T-cell (primary cell): Measurements from ENCODE around the gene PCNX2. TPM values are rescaled to one million over a fixed set of nuclear protein-coding genes. Genes with fewer than 3 reads are reported as not detected.

Source experiments
- ATAC-seq, 4 experiments: fragments of 200-7000 bp in 3 of 4; fragments of 150-1000 bp in 1 of 4; cut with Tn5 transposase; replicated peaks in 1 of 4; 1 replicate in 3 of 4; 2 replicates in 1 of 4; pipeline ENCODE4 v1.10.0; 2021; ENCODE audit warnings: moderate library complexity in 3 of 4, mild to moderate bottlenecking in 2 of 4, moderate number of reproducible peaks in 1 of 4
- CTCF ChIA-PET, 2 donors: fragments of 300-600 bp; sonication (Branson Sonifier 250); formaldehyde crosslinking; loops; one replicate each; lab custom pipeline; 2022; ENCODE audit warnings: antibody characterized with exemption in 2 of 2; lab: Charles Lee
- POLR2A ChIA-PET, 2 donors: fragments of 300-600 bp; sonication (Branson Sonifier 250); formaldehyde crosslinking; loops; one replicate each; lab custom pipeline; 2022; ENCODE audit warnings: antibody characterized with exemption in 2 of 2; lab: Charles Lee
- DNase-seq, 35 experiments: peaks; one replicate each; pipeline versions ENCODE4 v3.0.0 to v3.0.0-alpha.2; 2013 to 2023
- H3K27ac ChIP-seq: one replicate; pipeline ENCODE4 v1.5.1; 2013; ENCODE audit warnings: low read length
- H3K27me3 ChIP-seq, 2 experiments: replicated peaks in 1 of 2; 1 replicate in 1 of 2; 2 replicates in 1 of 2; pipeline versions ENCODE4 v1.6.1 to v1.7.0; 2013; ENCODE audit warnings: low read length in 1 of 2, mixed read lengths in 1 of 2; ENCODE audit not compliant: control insufficient read depth in 2 of 2, insufficient read depth in 2 of 2; ENCODE audit errors: extremely low read depth in 1 of 2
- H3K36me3 ChIP-seq, 2 donors: 1 replicate in 1 of 2; 2 replicates in 1 of 2; pipeline versions ENCODE4 v1.6.1 to v1.7.0; 2013; ENCODE audit warnings: low read length in 1 of 2; ENCODE audit not compliant: control insufficient read depth in 2 of 2, insufficient read depth in 1 of 2; ENCODE audit errors: extremely low read depth in 1 of 2
- H3K4me1 ChIP-seq, 2 experiments: 1 replicate in 1 of 2; 2 replicates in 1 of 2; pipeline versions ENCODE4 v1.6.1 to v1.7.0; 2013; ENCODE audit warnings: low read length in 2 of 2, mixed read lengths in 1 of 2; ENCODE audit not compliant: insufficient read depth in 2 of 2, control insufficient read depth in 1 of 2; ENCODE audit errors: extremely low read depth in 1 of 2
- H3K4me3 ChIP-seq, 2 donors: 1 replicate in 1 of 2; 2 replicates in 1 of 2; pipeline versions ENCODE4 v1.5.1 to v1.7.0; 2013; ENCODE audit warnings: mild to moderate bottlenecking in 2 of 2, low read length in 1 of 2, moderate library complexity in 1 of 2; ENCODE audit not compliant: control insufficient read depth in 1 of 2; ENCODE audit errors: extremely low read depth in 1 of 2
- H3K9me3 ChIP-seq: 2 replicates; pipeline ENCODE4 v1.7.0; 2013
- H3K27ac Mint-ChIP-seq, 2 donors: one replicate each; pipeline ENCODE4 v1.8.0; 2020 to 2021; ENCODE audit warnings: mild to moderate bottlenecking in 2 of 2, mixed read lengths in 2 of 2
- H3K27me3 Mint-ChIP-seq, 2 donors: one replicate each; pipeline ENCODE4 v1.8.0; 2021 to 2022; ENCODE audit warnings: mixed read lengths in 2 of 2
- H3K36me3 Mint-ChIP-seq: one replicate; pipeline ENCODE4 v1.8.0; 2021; ENCODE audit warnings: mixed read lengths
- H3K4me1 Mint-ChIP-seq, 3 donors: one replicate each; pipeline ENCODE4 v1.8.0; 2020 to 2022; ENCODE audit warnings: mixed read lengths in 3 of 3, mild to moderate bottlenecking in 1 of 3
- H3K4me3 Mint-ChIP-seq, 3 donors: one replicate each; pipeline ENCODE4 v1.8.0; 2020 to 2022; ENCODE audit warnings: mild to moderate bottlenecking in 3 of 3, mixed read lengths in 3 of 3, moderate library complexity in 3 of 3
- H3K9me3 Mint-ChIP-seq, 3 donors: one replicate each; pipeline ENCODE4 v1.8.0; 2020 to 2022; ENCODE audit warnings: mixed read lengths in 3 of 3
- WGBS: methylation state at CpG from one replicate; pipeline ENCODE4 v1.1.5; 2013; ENCODE audit warnings: missing lambda C conversion rate; ENCODE audit not compliant: insufficient coverage; 5-methylcytosine and 5-hydroxymethylcytosine counted together
- total RNA-seq, 35 experiments: library from RNA in 6 of 35; stranded (reverse) in 6 of 35; fragments of 120-200 nt in 1 of 35; gene quantifications; one replicate each; pipeline versions ENCODE4 v1.2.1 to v1.2.4 and lab custom pipeline; 2013 to 2026

The PCNX2 gene
- total RNA-seq, 5 donors from 2014 or later (not counting 1 experiment from before 2014, with no cell fraction given): 47.2 to 91.7 (median 68.6) TPM

GRCh38 chr1:233337505-233337904 lies 42.0 kb upstream of the PCNX2 start:
- H3K36me3 ChIP-seq: no peaks in the 10 kb centered on the region
- WGBS: no CpG with 5 or more reads among the region's 3 CpGs
- H3K27me3 ChIP-seq: peaks cover 3% of the 10 kb centered on the region in 2 experiments
- Mint-ChIP-seq H3K27me3 (peaks cover 43 to 44% of the 10 kb centered on the region in 2 donors), H3K36me3 (no peaks in the 10 kb centered on the region), H3K4me3 (no peak overlapping the region), H3K4me1 (no peaks in the 10 kb centered on the region), H3K9me3 (no peaks in the 10 kb centered on the region), H3K27ac (no peak overlapping the region)
- H3K4me3 ChIP-seq: no peak overlapping the region
- H3K9me3 ChIP-seq: no peaks in the 10 kb centered on the region
- ChIA-PET CTCF (no interaction called here), POLR2A (no interaction called here)
- no peak for ATAC-seq
- no peak for DNase-seq
- H3K27ac ChIP-seq: no peak overlapping the region
- H3K4me1 ChIP-seq: no peaks in the 10 kb centered on the region

GRCh38 chr1:233336554-233337456 lies 41.3 kb upstream of the PCNX2 start:
- no peak for DNase-seq
- POLR2A ChIA-PET: no interaction called here
- Mint-ChIP-seq H3K4me3 (no peak overlapping the region), H3K4me1 (no peaks in the 10 kb centered on the region), H3K9me3 (no peaks in the 10 kb centered on the region), H3K27ac (no peak overlapping the region), H3K36me3 (no peaks in the 10 kb centered on the region), H3K27me3 (peaks cover 41 to 45% of the 10 kb centered on the region in 2 donors)
- CTCF ChIA-PET: no interaction called here
- Histone ChIP-seq H3K36me3 (no peaks in the 10 kb centered on the region), H3K27ac (no peak overlapping the region), H3K9me3 (no peaks in the 10 kb centered on the region), H3K27me3 (peaks cover 3 to 8% of the 10 kb centered on the region in 2 experiments), H3K4me3 (no peak overlapping the region), H3K4me1 (no peaks in the 10 kb centered on the region)
- WGBS: 87% methylated on average over 5 of the region's 5 CpGs
- no peak for ATAC-seq

- no peak overlapping the region for H3K4me3 Mint-ChIP-seq
- Histone ChIP-seq H3K36me3 (no peaks in the 10 kb centered on the region), H3K27me3 (peaks cover 3 to 9% of the 10 kb centered on the region in 2 experiments), H3K27ac (no peak overlapping the region), H3K4me3 (no peak overlapping the region), H3K9me3 (no peaks in the 10 kb centered on the region), H3K4me1 (peaks cover 0 to 2% of the 10 kb centered on the region in 2 experiments)
- no peak overlapping the region for H3K27ac Mint-ChIP-seq
- H3K9me3 Mint-ChIP-seq: no peaks in the 10 kb centered on the region
- no peaks in the 10 kb centered on the region for H3K36me3 Mint-ChIP-seq
- WGBS: 87% methylated on average over 6 of the region's 7 CpGs
- peaks cover 6 to 8% (median 7%) of the 10 kb centered on the region in 3 donors for H3K4me1 Mint-ChIP-seq
- peaks cover 24 to 27% of the 10 kb centered on the region in 2 donors for H3K27me3 Mint-ChIP-seq
- ChIA-PET CTCF (interaction anchor here in 1 of 2 donors (0.7 kb wide), 1 partner anchor 30 kb away, joined by 3 read pairs; no protein-coding TSS in a partner anchor), POLR2A (no interaction called here)
- DNase-seq (no peak), ATAC-seq (no peak)
Measured at GRCh38 chr1:233334092-233334491, 38.6 kb upstream of the PCNX2 start.

GRCh38 chr1:233333086-233333485 lies 37.6 kb upstream of the PCNX2 start:
- Mint-ChIP-seq H3K4me3 (no peak overlapping the region), H3K9me3 (no peaks in the 10 kb centered on the region), H3K4me1 (peaks cover 9 to 13% (median 12%) of the 10 kb centered on the region in 3 donors), H3K27me3 (peaks cover 16 to 19% of the 10 kb centered on the region in 2 donors), H3K36me3 (no peaks in the 10 kb centered on the region), H3K27ac (no peak overlapping the region)
- DNase-seq (no peak), ATAC-seq (no peak)
- no CpG with 5 or more reads among the region's 1 CpG for WGBS
- Histone ChIP-seq H3K36me3 (no peaks in the 10 kb centered on the region), H3K4me1 (peaks cover 2 to 8% of the 10 kb centered on the region in 2 experiments), H3K9me3 (no peaks in the 10 kb centered on the region), H3K27me3 (peaks cover 3 to 10% of the 10 kb centered on the region in 2 experiments), H3K4me3 (no peak overlapping the region), H3K27ac (no peak overlapping the region)
- ChIA-PET POLR2A (interaction anchor here in 1 of 2 donors (0.6 kb wide), 1 partner anchor 18 kb away, joined by 4 read pairs; no protein-coding TSS in a partner anchor), CTCF (no interaction called here)

GRCh38 chr1:233331676-233332519 lies 36.4 kb upstream of the PCNX2 start:
- Histone ChIP-seq H3K9me3 (no peaks in the 10 kb centered on the region), H3K27me3 (peaks cover 3 to 10% of the 10 kb centered on the region in 2 experiments), H3K4me1 (peaks cover 2 to 10% of the 10 kb centered on the region in 2 experiments), H3K4me3 (no peak overlapping the region), H3K27ac (no peak overlapping the region), H3K36me3 (no peaks in the 10 kb centered on the region)
- no peaks in the 10 kb centered on the region for H3K9me3 Mint-ChIP-seq
- DNase-seq: no peak
- H3K4me3 Mint-ChIP-seq: no peak overlapping the region
- ChIA-PET POLR2A (no interaction called here), CTCF (interaction anchor here in 1 of 2 donors (0.6 kb wide), 1 partner anchor 887 kb away, joined by 3 read pairs; no protein-coding TSS in a partner anchor)
- peaks cover 9 to 17% of the 10 kb centered on the region in 2 donors for H3K27me3 Mint-ChIP-seq
- no peak for ATAC-seq
- no peaks in the 10 kb centered on the region for H3K36me3 Mint-ChIP-seq
- no peak overlapping the region for H3K27ac Mint-ChIP-seq
- 88% methylated on average over 7 of the region's 8 CpGs for WGBS
- peaks cover 12 to 15% (median 12%) of the 10 kb centered on the region in 3 donors for H3K4me1 Mint-ChIP-seq
